TTC549 (cell line): Measurements from ENCODE around the gene KIAA0753.

Experiments used
- FAIRE-seq: peaks from 2 replicates; lab custom pipeline; 2012; peaks lifted over from hg19 to GRCh38; lab: Jason Lieb, UNC

The KIAA0753 gene

GRCh38 chr17:6641247-6641863, 844 bp upstream of the KIAA0753 start:
- FAIRE-seq, result no peak

DNA sequence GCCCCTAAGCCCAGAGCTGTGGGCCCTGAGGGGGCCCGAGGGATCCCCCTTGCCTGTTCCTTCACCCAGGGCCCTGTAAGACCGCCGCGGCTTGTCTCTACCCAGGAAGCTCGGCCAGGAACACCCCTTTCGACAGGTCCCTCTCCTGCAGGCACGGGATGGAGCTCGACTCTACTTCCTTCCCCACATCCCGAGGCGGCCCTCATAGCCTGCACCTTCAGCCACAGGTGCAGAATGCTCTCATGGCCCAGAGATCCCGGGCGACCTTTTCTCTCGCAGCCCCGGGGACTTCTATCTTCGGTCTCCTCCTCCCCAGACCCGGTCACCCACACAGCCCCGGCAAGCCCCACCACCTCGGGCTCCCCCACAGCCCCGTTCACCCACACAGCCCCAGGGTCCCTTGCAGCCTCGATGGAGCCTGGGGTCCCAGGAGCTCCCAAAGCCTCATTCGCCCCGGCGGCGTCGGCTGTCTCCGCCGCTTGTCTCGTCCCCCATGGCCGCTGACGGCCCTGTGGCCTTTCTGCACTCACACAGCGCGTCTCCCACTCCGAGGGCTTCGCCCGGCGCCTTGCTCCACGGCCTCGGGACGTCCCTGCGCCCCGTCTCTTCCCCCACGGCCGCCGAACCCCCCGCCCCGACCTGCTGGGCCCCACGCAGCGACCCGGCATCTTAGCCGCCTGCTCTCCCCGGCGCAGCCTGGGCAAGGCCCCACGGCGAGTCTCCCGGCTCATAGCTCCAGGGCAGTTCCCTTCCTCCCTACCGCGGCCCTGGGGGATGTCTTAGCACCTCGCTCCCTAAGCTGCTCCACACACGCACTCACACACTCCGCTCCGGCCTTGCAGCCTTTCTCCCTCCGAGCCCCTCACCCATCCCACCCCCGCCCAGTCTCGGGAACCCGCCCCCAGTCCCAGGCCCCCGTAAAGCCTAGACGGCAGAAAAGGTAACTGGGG, 650 bp downstream of the KIAA0753 start:
- no peak for FAIRE-seq

GRCh38 chr17:6639014-6639585, 1.4 kb downstream of the KIAA0753 start:
- no peak for FAIRE-seq

DNA sequence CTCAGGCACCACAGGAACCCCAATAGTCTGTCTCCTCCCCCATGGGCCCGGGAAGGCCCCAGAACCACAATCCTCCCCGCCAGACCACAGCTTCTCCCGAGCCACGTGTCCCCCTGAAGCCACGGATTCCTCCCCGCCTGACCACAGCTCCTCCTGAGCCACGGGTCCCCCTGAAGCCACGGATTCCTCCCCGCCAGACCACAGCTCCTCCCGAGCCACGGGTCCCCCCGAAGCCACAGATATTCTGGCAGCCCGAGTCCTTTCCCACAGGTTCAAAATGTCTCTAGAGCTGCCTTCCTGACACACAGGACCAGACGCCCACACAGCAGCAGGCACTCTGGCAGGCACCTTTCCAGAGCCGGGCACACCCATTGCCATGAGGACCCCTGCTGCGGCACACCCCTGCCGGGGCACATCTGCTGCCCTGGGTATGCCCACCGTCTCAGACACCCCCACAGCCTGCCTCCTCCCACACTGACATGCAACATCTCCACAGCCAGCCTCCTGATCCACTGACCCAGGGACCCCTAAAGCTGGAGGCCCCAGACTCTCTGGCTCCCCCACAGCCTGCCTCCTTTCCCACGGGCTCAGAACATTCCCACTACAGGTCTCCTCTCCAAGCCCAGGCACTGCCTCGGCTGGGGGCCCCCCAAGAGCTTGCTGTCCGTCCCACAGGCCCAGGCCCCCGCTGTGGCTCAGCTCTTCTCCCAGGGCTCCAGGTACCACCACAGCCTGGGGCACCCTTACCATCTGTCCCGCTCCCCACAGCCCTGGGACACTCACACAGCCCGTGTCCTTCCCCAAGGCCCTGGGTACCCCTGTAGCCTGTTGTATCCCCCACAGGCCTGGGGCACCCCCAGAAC, 2.2 kb downstream of the KIAA0753 start:
- no peak for FAIRE-seq

GRCh38 chr17:6637458-6637840, 3.1 kb downstream of the KIAA0753 start:
- no peak for FAIRE-seq

DNA sequence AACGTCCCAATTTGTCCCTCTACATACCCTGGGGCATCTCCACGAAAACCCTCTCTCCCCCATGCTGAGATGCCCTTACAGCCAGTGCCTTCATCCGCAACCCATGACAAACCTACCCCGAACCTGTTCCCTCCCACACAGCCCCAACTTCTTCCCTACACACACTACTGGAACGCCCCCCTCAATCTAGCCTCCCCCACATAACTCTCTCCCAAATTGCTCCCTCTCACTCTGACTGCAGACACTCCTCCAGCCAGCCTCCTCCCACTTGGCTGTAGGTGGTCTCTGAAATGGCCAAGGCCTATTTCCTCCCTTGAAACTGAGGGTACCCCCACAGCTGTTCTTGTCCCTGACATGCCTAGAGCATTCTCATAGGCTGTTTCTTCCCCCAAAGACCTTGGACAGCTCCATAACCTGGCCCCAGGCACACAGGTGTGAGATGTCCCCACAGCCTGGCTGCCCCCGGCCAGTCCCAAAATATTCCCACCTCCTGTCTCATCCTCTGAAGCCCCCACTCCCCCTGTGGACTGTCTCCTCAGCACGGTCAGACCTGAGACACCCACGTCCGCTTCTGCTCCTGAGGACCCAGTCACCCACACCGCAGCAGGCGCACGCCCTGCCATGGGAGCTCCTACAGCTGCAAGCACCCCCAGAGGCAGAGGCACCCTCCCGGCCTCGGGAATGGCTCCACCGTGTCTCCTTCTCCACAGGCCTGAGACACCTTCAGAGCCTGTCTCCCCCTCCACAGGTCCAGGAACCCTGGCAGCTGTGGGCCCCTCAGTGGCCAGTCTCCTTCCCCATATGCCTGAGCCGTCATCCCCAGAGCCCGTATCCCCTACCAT, 3.7 kb downstream of the KIAA0753 start:
- no peak for FAIRE-seq

DNA sequence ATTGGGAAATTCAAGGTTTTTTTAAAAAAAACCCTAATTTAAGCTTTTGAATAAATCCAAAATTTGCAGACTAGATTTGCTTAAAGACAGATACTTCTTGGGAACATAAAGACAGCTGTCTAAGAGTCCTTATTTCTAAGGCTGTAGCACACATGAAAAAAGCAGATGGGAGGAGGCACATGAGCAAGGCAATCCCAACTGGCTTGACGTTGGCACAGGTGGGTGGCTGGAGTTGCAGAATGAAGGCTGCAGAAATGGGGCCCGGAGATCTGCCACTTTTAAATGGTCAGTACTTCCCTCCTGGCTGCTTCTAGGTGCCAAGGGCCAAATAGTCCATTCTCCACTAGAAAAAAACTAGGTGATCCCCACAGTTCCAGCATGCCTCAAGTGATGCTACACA, 4.4 kb downstream of the KIAA0753 start:
- no peak for FAIRE-seq

- FAIRE-seq, result no peak
Observed at GRCh38 chr17:6633263-6633662, 7.2 kb downstream of the KIAA0753 start.

- no peak for FAIRE-seq
Observed at GRCh38 chr17:6632530-6632929, 8.0 kb downstream of the KIAA0753 start.

DNA sequence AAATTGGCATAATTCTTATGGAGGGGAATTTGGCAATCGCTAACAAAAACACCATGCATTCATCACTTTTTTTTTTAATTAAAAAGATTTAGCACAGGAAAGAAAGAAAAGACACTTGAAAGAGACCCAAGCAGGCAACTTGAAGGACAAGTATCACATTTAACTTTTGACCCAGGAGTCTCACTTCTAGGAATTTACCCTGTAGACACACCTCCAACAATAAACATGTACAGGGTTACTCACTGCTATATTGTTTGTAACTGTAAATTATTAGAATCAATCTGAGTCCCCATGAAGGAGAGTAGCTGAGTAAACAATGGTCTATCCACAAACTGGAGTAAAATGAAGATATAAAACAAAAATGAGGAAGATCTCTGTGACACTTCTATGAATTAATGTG, 10.1 kb downstream of the KIAA0753 start:
- no peak for FAIRE-seq

DNA sequence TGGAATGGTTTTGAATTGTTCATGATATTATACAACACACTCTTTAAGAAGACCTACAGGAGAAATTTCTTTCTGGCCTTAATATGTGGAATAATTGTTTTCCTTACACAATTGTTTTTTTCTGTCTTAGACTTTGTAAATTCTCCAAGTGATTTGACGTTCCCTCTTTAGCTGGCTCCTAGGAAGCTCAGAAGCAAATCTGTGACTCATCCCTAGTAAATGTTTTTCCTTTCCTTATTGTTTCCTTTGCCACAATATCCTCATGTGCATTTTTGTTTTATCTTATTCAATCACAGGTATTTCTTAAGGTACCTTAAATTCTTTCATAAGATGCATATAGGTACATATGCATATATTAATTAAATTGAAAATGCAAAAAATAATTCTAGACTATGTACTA, 13.5 kb downstream of the KIAA0753 start:
- no peak for FAIRE-seq

DNA sequence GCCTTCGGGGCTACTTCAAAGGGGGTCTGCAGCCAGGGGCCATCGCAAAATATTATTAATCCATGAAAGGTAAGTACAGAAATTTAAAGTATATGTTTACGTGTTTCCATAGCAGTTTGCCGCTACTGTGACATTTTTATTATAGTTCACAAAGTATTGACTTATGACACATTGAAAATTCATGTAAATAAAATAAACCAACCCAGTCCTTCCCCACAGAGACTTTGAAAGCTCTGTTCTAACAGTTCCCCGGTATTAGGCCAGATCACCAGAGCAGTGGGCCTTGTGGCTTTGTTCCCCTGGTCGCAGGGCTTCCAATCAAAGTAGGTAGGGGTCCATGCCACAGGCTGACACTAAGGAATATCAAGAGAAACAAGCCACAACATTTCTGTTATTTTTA, 13.9 kb downstream of the KIAA0753 start:
- FAIRE-seq, result no peak

DNA sequence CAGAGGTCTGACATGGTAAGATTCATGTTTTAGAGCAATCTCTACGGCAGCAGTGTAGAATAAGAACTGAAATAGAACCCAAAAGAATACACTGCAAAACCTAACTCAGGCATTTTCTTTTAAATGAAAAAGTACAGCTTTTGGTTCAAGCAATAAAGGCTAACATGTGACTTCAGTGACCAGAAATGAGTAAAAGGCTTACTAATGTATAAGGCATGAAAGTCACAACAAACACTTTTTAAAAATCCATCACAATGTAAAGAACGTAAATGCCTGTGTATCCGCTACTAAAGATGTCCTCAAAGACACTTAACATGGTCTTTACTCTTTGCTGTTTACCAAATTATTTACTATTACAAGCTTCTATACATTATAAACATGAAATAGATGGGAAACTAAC, 16.6 kb downstream of the KIAA0753 start:
- FAIRE-seq, result no peak

- FAIRE-seq, result no peak
Observed at GRCh38 chr17:6611231-6611630, 29.3 kb downstream of the KIAA0753 start.

DNA sequence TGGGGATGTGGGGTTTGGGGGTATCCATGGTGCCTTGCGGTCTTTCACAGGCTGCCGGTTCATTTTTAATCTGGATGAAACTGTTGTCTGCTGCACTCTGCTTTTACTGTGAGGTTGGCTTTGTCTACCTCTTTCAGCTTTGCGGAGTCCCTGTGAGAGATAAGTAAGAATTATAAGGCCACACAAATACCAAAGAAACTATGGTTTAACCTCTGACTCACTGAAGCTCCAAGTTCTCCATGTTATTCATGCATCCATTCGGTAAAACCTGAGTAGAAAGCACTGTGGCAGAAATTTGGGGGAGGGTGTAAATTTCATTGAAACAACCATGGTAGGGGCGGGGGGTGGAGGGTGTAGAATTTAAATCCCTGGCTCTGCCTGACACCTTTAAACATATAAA, 30.5 kb downstream of the KIAA0753 start:
- FAIRE-seq, result no peak

- FAIRE-seq, result no peak
Observed at GRCh38 chr17:6608321-6608720, 32.2 kb downstream of the KIAA0753 start.

GRCh38 chr17:6605142-6605541, 35.4 kb downstream of the KIAA0753 start:
- no peak for FAIRE-seq

- FAIRE-seq, result no peak
Observed at GRCh38 chr17:6603744-6604325, 36.7 kb downstream of the KIAA0753 start.

- FAIRE-seq, result no peak
Observed at GRCh38 chr17:6602141-6602540, 38.4 kb downstream of the KIAA0753 start.

DNA sequence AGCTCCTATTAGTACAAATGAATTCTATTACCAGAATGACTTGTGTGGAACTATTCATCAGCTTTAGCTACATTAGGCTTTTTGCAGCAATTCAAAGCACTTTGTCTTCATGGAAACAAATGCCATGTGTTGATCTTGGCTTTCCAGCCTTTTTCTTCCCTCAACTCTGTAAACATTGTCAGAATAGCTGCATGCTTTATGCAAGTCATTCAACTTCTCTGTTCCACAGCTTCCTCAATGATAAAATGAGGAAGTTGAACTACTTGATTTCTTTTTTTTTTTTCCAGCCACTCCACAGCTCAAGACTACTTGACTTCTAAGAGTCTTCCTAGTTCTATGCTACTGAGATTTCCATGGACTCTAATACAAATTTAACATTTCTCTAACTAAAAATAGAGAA, 41.1 kb downstream of the KIAA0753 start:
- no peak for FAIRE-seq

DNA sequence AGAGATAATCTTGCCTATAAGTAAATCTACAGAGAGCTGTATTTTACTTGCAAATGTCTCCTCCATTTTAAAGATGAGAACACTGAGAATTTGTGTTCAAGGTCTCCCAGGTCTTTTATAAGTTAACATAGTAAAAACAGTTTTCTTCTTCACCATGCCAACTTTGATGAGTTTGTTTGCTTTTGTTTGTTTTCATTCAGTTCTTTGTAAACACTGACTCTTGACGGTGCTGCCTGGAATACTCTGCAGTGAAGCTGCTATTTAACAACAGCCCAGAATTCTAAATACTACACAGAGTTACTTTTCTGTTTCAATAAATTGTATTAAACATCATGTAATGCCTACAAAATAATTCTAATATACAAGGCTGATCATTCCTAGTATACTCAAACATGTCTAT, 42.8 kb downstream of the KIAA0753 start:
- no peak for FAIRE-seq
